Measurements from ENCODE around the gene POR.

DNA sequence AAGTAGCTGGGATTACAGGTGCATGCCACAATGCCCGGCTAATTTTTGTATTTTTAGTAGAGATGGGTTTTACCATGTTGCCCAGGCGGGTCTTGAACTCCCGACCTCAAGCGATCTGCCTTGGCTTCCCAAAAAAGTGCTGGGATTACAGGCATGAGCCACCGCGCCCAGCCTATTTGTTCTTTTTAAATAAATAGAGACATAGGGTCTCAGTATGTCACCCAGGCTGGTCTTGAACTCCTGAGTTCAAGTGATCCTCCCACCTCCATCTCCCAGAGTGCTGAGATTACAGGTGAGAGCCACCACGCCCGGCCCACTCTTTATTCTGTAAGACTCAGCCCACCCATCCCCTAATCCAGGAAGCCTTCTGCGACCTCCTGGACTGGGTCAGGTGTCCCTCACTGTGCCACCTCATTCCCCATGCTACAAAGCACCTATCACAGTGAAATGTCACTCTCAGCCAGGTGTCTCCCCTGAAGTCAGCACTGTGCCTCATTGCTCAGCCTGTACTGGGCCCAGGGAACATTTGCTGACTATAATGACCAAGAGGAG, 76.7 kb downstream of the POR start:
- TF ChIP-seq POLR2A (IDR thresholded peaks at IDR 0.05; ENCODE audit: low read depth), result no peak
- TF ChIP-seq, protein P1, sequence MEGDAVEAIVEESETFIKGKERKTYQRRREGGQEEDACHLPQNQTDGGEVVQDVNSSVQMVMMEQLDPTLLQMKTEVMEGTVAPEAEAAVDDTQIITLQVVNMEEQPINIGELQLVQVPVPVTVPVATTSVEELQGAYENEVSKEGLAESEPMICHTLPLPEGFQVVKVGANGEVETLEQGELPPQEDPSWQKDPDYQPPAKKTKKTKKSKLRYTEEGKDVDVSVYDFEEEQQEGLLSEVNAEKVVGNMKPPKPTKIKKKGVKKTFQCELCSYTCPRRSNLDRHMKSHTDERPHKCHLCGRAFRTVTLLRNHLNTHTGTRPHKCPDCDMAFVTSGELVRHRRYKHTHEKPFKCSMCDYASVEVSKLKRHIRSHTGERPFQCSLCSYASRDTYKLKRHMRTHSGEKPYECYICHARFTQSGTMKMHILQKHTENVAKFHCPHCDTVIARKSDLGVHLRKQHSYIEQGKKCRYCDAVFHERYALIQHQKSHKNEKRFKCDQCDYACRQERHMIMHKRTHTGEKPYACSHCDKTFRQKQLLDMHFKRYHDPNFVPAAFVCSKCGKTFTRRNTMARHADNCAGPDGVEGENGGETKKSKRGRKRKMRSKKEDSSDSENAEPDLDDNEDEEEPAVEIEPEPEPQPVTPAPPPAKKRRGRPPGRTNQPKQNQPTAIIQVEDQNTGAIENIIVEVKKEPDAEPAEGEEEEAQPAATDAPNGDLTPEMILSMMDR (IDR thresholded peaks at IDR 0.05), result no peak
- TF ChIP-seq EP300 (IDR thresholded peaks at IDR 0.05), result no peak

All from esophagus muscularis mucosa (tissue), 4 donors.